GM23338 (cell line): Measurements from ENCODE around the gene SPIRE1.

ENCODE experiments used
- CREB1 ChIP-seq: fragments of 250-450 bp; sonication (Bioruptor Pico); IDR thresholded peaks from 2 replicates; pipeline ENCODE4 v1.5.0; 2020; ENCODE audit warnings: low read depth, mild to moderate bottlenecking, moderate library complexity
- CTCF ChIP-seq, 2 experiments: fragments of 200-600 bp in 1 of 2; sonication (generic) in 1 of 2; conservative IDR thresholded peaks; 2 replicates each; pipeline versions ENCODE4 v1.5.1 to v1.6.1; 2016 to 2017; ENCODE audit warnings: antibody characterized with exemption in 2 of 2, low read depth in 2 of 2, mild to moderate bottlenecking in 2 of 2, moderate library complexity in 1 of 2
- EZH2 ChIP-seq: fragments of 200-600 bp; sonication (generic); IDR thresholded peaks from one replicate; pipeline ENCODE4 v1.8.0; 2017; ENCODE audit warnings: antibody characterized with exemption, mild to moderate bottlenecking, low read depth; ENCODE audit not compliant: unreplicated experiment
- EZH2phosphoT487 ChIP-seq: fragments of 200-600 bp; sonication (generic); IDR thresholded peaks from one replicate; pipeline ENCODE4 v1.8.1; 2018; ENCODE audit warnings: antibody characterized with exemption; ENCODE audit not compliant: unreplicated experiment
- POLR2AphosphoS5 ChIP-seq: IDR thresholded peaks from 2 replicates; pipeline ENCODE4 v1.6.1; 2016; ENCODE audit warnings: antibody characterized with exemption, low read depth
- REST ChIP-seq: IDR thresholded peaks from one replicate; pipeline ENCODE4 v1.6.1; 2018; ENCODE audit warnings: antibody characterized with exemption; ENCODE audit not compliant: unreplicated experiment

- TF ChIP-seq POLR2AphosphoS5: no peak
- no peak for TF ChIP-seq EZH2phosphoT487
- no peak for TF ChIP-seq CTCF (conservative IDR thresholded peaks at IDR 0.05; ENCODE audit: low read depth in 2 of 2)
- TF ChIP-seq EZH2: no peak
- no peak for TF ChIP-seq CREB1 (CRISPR knock-in tag)
- TF ChIP-seq REST: no peak
Observed at GRCh38 chr18:12631831-12632477, 26.0 kb downstream of the SPIRE1 start.
